HG03457 (cell line): ENCODE data around the gene KCNJ18.
"Not testable (repeated sequence)": the region's sequence is repeated elsewhere in the genome, so short reads cannot be mapped to it uniquely, and the experiment has no call there.

Source experiments
- ATAC-seq: cut with Tn5 transposase; IDR thresholded peaks from one replicate; pipeline ENCODE4 v1.9.1; 2021; ENCODE audit warnings: moderate number of reproducible peaks; ENCODE audit not compliant: unreplicated experiment

KCNJ18 gene

DNA sequence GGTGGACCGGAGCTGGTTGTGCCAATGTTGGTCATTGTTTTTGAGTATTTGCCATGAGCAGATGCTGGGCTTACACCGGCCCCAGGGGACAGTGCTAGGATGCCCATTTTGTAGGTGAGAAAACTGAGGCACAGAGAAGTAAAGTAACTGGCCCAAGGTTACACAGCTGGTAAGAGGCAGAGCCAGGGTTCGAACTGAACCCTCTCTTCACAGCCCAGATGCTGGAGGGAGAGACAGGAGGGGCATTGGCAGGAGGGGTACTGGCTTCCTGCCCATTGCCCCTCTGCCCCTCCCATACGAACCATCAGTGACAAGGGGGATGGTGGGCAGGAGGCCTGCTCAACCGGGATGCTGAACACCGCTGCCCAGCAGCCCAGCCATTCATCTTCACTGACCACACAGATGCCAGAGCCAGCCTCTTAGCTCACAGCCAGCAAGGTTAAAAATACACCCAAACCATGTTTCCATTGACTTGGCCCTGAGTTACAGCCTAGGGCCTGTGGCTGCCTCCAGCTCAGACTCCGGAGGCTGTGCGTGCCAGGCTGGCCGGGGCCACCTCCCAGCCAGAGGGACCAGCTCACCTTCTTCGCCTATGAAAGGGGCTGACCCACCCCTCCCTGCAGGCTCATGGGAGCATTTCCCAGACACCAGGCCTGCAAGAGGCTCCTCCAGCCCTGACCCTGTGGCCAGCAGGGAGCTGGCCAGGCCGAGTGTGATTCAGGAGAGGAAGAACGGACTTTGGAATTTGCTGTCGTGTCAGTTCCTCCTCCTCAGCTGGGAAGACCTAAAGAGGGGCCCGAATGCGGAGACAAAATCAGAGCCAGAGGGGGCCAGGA, 57.6 kb downstream of the KCNJ18 start:
- not testable (repeated sequence) for ATAC-seq

DNA sequence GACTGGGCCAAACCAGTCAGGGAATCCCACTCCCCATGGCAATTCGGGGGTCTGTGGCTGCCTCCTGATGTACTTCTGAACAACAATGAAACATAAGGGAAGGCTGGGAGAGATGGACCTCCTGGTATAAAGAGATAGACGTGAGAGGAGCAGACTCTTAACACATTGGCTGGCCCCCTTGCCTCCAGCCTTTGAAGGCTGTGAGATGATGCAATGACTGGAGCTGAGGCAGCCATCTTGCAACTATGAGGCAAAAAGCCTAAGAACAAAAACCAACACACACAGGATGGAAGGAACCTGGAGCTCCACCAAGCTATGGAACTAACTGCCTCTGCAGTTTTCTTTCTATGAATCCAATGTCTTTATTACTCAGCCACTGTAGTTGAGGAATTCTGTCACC, 58.8 kb downstream of the KCNJ18 start:
- ATAC-seq: not testable (repeated sequence)
